ENCODE results near the gene ZNF81.
"Not testable (repeated sequence)": the region's sequence is repeated elsewhere in the genome, so short reads cannot be mapped to it uniquely, and the experiment has no call there.

The ZNF81 gene

GRCh38 chrX:47836164-47837072 is at the start of gene ZNF81:
Gene ZNF81, plus strand, starts transcription at chrX:47836902. Its CDS starts 9,366 bp downstream, at chrX:47846268.
- Mint-ChIP-seq H3K4me1 (peaks cover 6% of the 10 kb centered on the region), H3K27me3 (no peaks in the 10 kb centered on the region), H3K27ac (peak within 1 kb of the TSS; percentile 98), H3K9me3 (no peaks in the 10 kb centered on the region), H3K36me3 (no peaks in the 10 kb centered on the region), H3K4me3 (peak within 1 kb of the TSS; percentile 100)
- DNase-seq (ENCODE audit: low spot score in 2 of 2) = peak; percentile 76 to 82
- ATAC-seq (ENCODE audit: low read depth) = peak; percentile 94

- H3K4me1 Mint-ChIP-seq = no peaks in the 10 kb centered on the region
- ATAC-seq (ENCODE audit: low read depth) (no peak), DNase-seq (ENCODE audit: low spot score in 2 of 2) (no peak)
- H3K36me3 Mint-ChIP-seq = no peaks in the 10 kb centered on the region
- H3K27ac Mint-ChIP-seq = no peak overlapping the region
- no peaks in the 10 kb centered on the region for H3K27me3 Mint-ChIP-seq
- no peak overlapping the region for H3K4me3 Mint-ChIP-seq
- H3K9me3 Mint-ChIP-seq = no peaks in the 10 kb centered on the region
Observed at GRCh38 chrX:47796433-47796906, 40.2 kb upstream of the ZNF81 start.

GRCh38 chrX:47797084-47797483 is 39.6 kb upstream of the ZNF81 start:
- Mint-ChIP-seq H3K27ac (no peak overlapping the region), H3K4me3 (no peak overlapping the region), H3K27me3 (no peaks in the 10 kb centered on the region), H3K36me3 (no peaks in the 10 kb centered on the region), H3K4me1 (no peaks in the 10 kb centered on the region), H3K9me3 (no peaks in the 10 kb centered on the region)
- no peak for DNase-seq (ENCODE audit: low spot score in 2 of 2)
- no peak for ATAC-seq (ENCODE audit: low read depth)

GRCh38 chrX:47798861-47799260 is 37.8 kb upstream of the ZNF81 start:
- H3K36me3 Mint-ChIP-seq = no peaks in the 10 kb centered on the region
- no peak for ATAC-seq (ENCODE audit: low read depth)

GRCh38 chrX:47802589-47802988 is 34.1 kb upstream of the ZNF81 start:
- peaks cover 2% of the 10 kb centered on the region for H3K27me3 Mint-ChIP-seq
- H3K36me3 Mint-ChIP-seq = no peaks in the 10 kb centered on the region
- ATAC-seq (ENCODE audit: low read depth) (no peak), DNase-seq (ENCODE audit: low spot score in 2 of 2) (no peak)
- H3K4me3 Mint-ChIP-seq = no peak overlapping the region
- H3K4me1 Mint-ChIP-seq = no peaks in the 10 kb centered on the region
- H3K27ac Mint-ChIP-seq = no peak overlapping the region
- H3K9me3 Mint-ChIP-seq = no peaks in the 10 kb centered on the region

More at GRCh38 chrX:47798861-47799260, 37.8 kb upstream of the ZNF81 start:
- Mint-ChIP-seq H3K27ac (no peak overlapping the region), H3K27me3 (peaks cover 2% of the 10 kb centered on the region), H3K4me3 (no peak overlapping the region), H3K9me3 (no peaks in the 10 kb centered on the region), H3K4me1 (no peaks in the 10 kb centered on the region)
- DNase-seq (ENCODE audit: low spot score in 2 of 2) = no peak

GRCh38 chrX:47803103-47803502 is 33.6 kb upstream of the ZNF81 start:
- not testable (repeated sequence) for H3K4me1 Mint-ChIP-seq; DNase-seq (ENCODE audit: low spot score in 2 of 2); ATAC-seq (ENCODE audit: low read depth); H3K27me3 Mint-ChIP-seq; H3K4me3 Mint-ChIP-seq; H3K9me3 Mint-ChIP-seq; H3K27ac Mint-ChIP-seq; H3K36me3 Mint-ChIP-seq

GRCh38 chrX:47804315-47804714 is 32.4 kb upstream of the ZNF81 start:
- Mint-ChIP-seq H3K27me3 (peaks cover 2% of the 10 kb centered on the region), H3K27ac (no peak overlapping the region), H3K9me3 (no peaks in the 10 kb centered on the region), H3K36me3 (no peaks in the 10 kb centered on the region), H3K4me1 (no peaks in the 10 kb centered on the region), H3K4me3 (no peak overlapping the region)
- DNase-seq (ENCODE audit: low spot score in 2 of 2) (no peak), ATAC-seq (ENCODE audit: low read depth) (no peak)

- not testable (repeated sequence) for H3K9me3 Mint-ChIP-seq; H3K4me3 Mint-ChIP-seq; ATAC-seq (ENCODE audit: low read depth); DNase-seq (ENCODE audit: low spot score in 2 of 2); H3K36me3 Mint-ChIP-seq; H3K27me3 Mint-ChIP-seq; H3K4me1 Mint-ChIP-seq; H3K27ac Mint-ChIP-seq
Observed at GRCh38 chrX:47805844-47806243, 30.9 kb upstream of the ZNF81 start.

- H3K4me1 Mint-ChIP-seq; H3K27ac Mint-ChIP-seq; H3K4me3 Mint-ChIP-seq; H3K9me3 Mint-ChIP-seq; H3K36me3 Mint-ChIP-seq; ATAC-seq (ENCODE audit: low read depth); H3K27me3 Mint-ChIP-seq; DNase-seq (ENCODE audit: low spot score in 2 of 2): not testable (repeated sequence)
Observed at GRCh38 chrX:47806415-47807271, 30.1 kb upstream of the ZNF81 start.

- H3K36me3 Mint-ChIP-seq; H3K4me3 Mint-ChIP-seq; H3K9me3 Mint-ChIP-seq; ATAC-seq (ENCODE audit: low read depth); DNase-seq (ENCODE audit: low spot score in 2 of 2); H3K27ac Mint-ChIP-seq; H3K4me1 Mint-ChIP-seq; H3K27me3 Mint-ChIP-seq: not testable (repeated sequence)
Observed at GRCh38 chrX:47807272-47807538, 29.5 kb upstream of the ZNF81 start.

GRCh38 chrX:47807548-47807947 is 29.2 kb upstream of the ZNF81 start:
- H3K4me3 Mint-ChIP-seq = no peak overlapping the region
- ATAC-seq (ENCODE audit: low read depth) = no peak
- H3K36me3 Mint-ChIP-seq = no peaks in the 10 kb centered on the region
- H3K9me3 Mint-ChIP-seq = no peaks in the 10 kb centered on the region
- DNase-seq (ENCODE audit: low spot score in 2 of 2) = no peak
- H3K4me1 Mint-ChIP-seq = no peaks in the 10 kb centered on the region
- no peak overlapping the region for H3K27ac Mint-ChIP-seq
- peaks cover 2% of the 10 kb centered on the region for H3K27me3 Mint-ChIP-seq

- H3K27me3 Mint-ChIP-seq = no peaks in the 10 kb centered on the region
- H3K9me3 Mint-ChIP-seq = no peaks in the 10 kb centered on the region
- ATAC-seq (ENCODE audit: low read depth) = no peak
- no peaks in the 10 kb centered on the region for H3K36me3 Mint-ChIP-seq
- DNase-seq (ENCODE audit: low spot score in 2 of 2) = no peak
- H3K27ac Mint-ChIP-seq = no peak overlapping the region
- H3K4me3 Mint-ChIP-seq = no peak overlapping the region
- H3K4me1 Mint-ChIP-seq = no peaks in the 10 kb centered on the region
Observed at GRCh38 chrX:47808904-47809788, 27.6 kb upstream of the ZNF81 start.

GRCh38 chrX:47814851-47815250 is 21.9 kb upstream of the ZNF81 start:
- no peaks in the 10 kb centered on the region for H3K4me1 Mint-ChIP-seq
- no peaks in the 10 kb centered on the region for H3K36me3 Mint-ChIP-seq
- H3K4me3 Mint-ChIP-seq = no peak overlapping the region
- H3K27ac Mint-ChIP-seq = no peak overlapping the region
- DNase-seq (ENCODE audit: low spot score in 2 of 2) (no peak), ATAC-seq (ENCODE audit: low read depth) (no peak)
- H3K9me3 Mint-ChIP-seq = peaks cover 2% of the 10 kb centered on the region
- peaks cover 2% of the 10 kb centered on the region for H3K27me3 Mint-ChIP-seq

Measured in memory B cell (primary cell).